Neural cell (in vitro differentiated cells): Measurements from ENCODE around the gene FLYWCH2.

Experiments used
- POLR2AphosphoS5 ChIP-seq: IDR thresholded peaks from 2 replicates; pipeline ENCODE4 v1.6.1; 2012
- REST ChIP-seq: IDR thresholded peaks from 2 replicates; pipeline ENCODE4 v1.6.1; 2012; ENCODE audit warnings: borderline replicate concordance
- TF ChIP-seq, protein P1 (sequence below): fragments of 450-650 bp; IDR thresholded peaks from 2 replicates; pipeline ENCODE4 v1.5.1; 2014; ENCODE audit warnings: antibody characterized with exemption, mild to moderate bottlenecking, moderate library complexity; ENCODE audit not compliant: poor library complexity, severe bottlenecking

DNA sequence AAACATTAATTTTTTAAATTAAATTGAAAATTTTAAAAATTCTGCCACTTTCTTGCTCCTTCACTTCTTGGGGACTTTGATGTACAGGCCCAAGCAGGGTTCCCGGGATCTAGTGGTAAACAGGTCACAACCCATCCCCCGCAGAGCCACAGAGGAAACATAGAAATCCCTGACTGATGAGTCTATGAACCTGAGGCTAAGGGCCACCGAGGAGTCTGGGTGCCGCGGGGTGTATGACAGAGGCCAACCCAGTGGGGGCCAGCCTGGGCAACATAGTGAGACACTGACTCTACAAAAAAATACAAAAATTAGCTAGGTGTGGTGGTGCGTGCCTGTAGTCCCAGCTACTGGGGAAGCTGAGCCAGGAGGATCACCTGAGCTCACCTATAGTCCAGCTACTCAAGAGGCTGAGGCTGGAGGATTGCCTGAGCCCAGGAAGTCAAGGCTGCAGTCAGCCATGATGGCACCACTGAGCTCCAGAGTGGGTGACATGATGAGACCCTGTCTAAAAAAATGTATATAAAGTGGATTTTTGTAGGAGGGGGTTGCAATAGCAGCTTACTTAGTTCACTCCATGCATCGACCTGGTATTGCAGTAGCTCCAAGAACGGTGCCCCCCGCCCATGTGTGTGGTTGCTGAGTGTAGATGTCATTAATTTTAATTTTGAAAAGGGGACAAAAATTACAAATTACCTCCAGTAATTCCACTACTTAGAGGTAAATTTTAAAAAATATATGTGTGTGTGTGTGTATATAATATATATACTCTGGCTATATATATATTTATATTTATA, 19.5 kb downstream of the FLYWCH2 start:
- TF ChIP-seq REST, result no peak
- no peak for TF ChIP-seq POLR2AphosphoS5
- TF ChIP-seq, protein P1, sequence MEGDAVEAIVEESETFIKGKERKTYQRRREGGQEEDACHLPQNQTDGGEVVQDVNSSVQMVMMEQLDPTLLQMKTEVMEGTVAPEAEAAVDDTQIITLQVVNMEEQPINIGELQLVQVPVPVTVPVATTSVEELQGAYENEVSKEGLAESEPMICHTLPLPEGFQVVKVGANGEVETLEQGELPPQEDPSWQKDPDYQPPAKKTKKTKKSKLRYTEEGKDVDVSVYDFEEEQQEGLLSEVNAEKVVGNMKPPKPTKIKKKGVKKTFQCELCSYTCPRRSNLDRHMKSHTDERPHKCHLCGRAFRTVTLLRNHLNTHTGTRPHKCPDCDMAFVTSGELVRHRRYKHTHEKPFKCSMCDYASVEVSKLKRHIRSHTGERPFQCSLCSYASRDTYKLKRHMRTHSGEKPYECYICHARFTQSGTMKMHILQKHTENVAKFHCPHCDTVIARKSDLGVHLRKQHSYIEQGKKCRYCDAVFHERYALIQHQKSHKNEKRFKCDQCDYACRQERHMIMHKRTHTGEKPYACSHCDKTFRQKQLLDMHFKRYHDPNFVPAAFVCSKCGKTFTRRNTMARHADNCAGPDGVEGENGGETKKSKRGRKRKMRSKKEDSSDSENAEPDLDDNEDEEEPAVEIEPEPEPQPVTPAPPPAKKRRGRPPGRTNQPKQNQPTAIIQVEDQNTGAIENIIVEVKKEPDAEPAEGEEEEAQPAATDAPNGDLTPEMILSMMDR, result no peak
